LHCN-M2 (cell line): ENCODE data around the gene ATG5. TPM values are rescaled to one million over a fixed set of nuclear protein-coding genes. Genes with fewer than 3 reads are reported as not detected.
A peak's percentile ranks its signal among the peaks of the same experiment; 100 is the strongest.
"Not testable (repeated sequence)": the region's sequence is repeated elsewhere in the genome, so short reads cannot be mapped to it uniquely, and the experiment has no call there.

ENCODE experiments used
- DNase-seq: peaks from one replicate; pipeline ENCODE4 v3.0.0-alpha.2; 2012; ENCODE audit warnings: low read depth
- total RNA-seq: library from RNA; depleted of rRNA; stranded (reverse); fragments of >200 nt; gene quantifications from 2 replicates; pipeline ENCODE4 v1.2.3, GENCODE V29; 2014

The ATG5 gene
- total RNA-seq, 1 experiment from 2014 or later = 47.4 TPM

- DNase-seq = not testable (repeated sequence)
Measured at GRCh38 chr6:106259748-106260147, 65.8 kb downstream of the ATG5 start.

GRCh38 chr6:106258726-106259125 lies 66.8 kb downstream of the ATG5 start:
- DNase-seq = no peak

GRCh38 chr6:106257195-106257594 lies 68.4 kb downstream of the ATG5 start:
- peak; percentile 78 for DNase-seq

GRCh38 chr6:106256201-106256968 lies 69.2 kb downstream of the ATG5 start:
- peak; percentile 64 for DNase-seq

DNA sequence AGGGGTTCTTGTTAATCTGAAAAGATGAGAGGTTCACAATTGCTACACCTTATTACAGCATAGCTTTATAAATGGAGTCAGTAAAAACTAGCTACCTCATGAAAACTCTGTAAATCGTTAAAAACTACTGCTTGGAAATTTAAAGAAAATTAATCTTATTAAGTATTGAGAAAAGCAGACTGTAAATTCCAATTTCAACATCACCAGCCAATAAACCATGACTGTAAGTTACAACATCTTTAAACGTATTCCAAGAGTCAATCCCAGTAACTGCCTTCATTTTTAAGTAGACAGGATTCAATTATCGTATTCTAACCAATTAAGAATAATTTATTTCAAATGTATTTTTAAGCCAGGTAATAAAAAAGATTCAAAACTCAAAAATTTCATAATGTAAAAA lies 70.3 kb downstream of the ATG5 start:
- DNase-seq = no peak

DNA sequence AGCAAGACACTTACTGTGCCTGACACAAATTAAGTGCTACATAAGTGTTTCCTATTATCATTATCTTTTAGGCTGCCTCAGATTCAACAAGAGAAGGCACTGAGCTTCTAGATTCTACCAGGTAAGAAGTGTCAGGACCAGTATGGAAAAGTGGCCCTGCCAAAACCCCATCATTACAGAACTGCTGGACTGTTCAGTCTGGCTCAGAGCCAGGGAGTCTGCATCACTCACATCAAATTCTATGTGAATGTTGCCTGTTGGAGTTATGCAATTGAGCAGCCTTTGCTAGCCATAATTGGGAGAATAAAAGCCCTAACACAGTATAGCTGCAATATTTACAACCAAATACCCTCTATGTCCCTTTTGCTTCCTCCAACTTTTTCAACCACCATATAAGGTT lies 70.9 kb downstream of the ATG5 start:
- peak; percentile 77 for DNase-seq

- DNase-seq = no peak
Measured at GRCh38 chr6:106253731-106254130, 71.8 kb downstream of the ATG5 start.

GRCh38 chr6:106253172-106253571 lies 72.4 kb downstream of the ATG5 start:
- DNase-seq = peak; percentile 87

GRCh38 chr6:106252687-106253086 lies 72.9 kb downstream of the ATG5 start:
- no peak for DNase-seq

DNA sequence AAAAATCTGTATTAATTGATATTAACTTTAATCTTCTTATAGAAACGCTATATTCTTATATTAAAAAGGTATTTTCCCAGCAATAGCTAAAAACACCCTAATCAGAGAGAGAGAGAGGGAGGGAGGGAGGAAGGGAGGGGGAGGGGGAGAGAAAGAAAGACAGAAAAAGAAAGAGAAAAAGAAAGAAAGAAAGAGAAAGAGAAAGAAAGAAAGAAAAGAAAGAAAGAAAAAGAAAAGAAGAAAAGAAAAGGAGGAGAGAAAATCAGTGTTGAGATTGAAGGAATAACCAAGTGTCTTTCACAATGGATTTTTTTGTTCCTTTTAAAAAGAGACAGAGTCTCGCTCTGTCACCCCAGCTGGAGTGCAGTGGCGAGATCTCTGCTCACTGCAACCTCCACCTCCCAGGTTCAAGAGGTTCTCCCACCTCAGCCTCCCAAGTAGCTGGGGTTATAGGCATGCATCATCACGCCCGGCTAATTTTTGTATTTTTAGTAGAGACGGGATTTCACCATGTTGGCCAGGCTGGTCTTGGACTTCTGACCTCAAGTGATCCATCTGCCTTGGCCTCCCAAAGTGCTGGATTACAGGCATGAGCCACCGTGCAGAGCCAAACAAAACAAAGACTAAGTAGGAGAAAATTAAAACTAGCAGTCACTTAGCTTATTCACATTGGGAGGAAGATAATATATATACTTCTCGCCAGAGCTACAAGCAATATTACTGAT lies 73.9 kb downstream of the ATG5 start:
- DNase-seq = peak; percentile 71

DNA sequence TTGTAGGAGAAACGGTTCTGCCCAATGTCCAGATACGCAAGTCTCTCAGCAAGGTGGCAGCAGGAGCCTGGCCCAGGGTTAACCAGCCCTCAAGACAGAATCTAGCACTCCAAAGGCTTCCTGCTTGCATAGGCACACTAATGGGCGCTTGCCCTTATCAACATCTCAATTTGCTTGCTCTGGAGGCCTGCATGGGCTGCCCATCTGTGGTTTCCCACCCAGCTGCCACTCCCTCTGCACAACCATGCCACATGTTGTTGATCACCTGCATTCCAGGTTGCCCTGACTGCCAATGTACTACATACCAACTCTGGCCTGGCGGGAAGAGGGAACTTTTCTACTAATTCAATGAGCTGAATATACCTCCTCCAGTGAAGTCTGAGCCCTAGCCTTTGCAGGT lies 74.6 kb downstream of the ATG5 start:
- DNase-seq = no peak

DNA sequence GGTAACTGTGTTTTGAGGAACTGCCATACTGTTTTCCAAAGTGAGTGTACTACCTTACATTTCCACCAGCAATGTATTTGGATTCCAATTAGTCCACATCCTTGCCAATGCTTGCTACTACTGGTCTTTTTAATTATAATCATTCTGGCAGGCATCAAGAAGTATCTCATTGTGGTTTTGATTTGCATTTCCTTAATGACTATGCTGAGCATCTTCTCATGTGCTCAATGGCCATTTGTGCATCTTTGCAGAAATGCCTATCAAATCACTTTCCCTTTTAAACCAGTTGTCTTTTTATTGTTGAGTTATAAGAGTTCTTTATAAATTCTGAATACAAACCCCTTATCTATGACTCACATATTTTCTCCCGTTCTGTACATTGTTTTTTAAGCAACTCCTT lies 75.9 kb downstream of the ATG5 start:
- no peak for DNase-seq

DNA sequence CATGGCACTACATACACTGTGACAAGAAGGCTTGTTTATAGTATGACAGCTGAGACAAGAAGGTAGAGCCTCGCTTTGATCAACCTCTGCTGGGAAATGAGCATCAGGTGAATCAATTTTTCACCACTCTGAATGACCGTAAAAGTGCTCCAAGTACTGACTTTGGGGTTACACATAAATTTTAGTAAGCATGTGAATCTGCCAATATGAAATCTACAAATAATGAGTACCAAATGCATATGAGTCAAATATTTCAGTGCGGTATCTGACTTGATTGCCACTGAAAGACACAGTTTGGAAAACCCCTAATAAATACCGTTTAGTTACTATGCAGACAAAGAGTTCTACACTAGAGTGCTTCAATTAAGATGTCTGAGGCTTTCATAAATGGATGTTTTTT lies 77.8 kb downstream of the ATG5 start:
- no peak for DNase-seq

GRCh38 chr6:106247293-106247692 lies 78.3 kb downstream of the ATG5 start:
- DNase-seq = peak; percentile 36

DNA sequence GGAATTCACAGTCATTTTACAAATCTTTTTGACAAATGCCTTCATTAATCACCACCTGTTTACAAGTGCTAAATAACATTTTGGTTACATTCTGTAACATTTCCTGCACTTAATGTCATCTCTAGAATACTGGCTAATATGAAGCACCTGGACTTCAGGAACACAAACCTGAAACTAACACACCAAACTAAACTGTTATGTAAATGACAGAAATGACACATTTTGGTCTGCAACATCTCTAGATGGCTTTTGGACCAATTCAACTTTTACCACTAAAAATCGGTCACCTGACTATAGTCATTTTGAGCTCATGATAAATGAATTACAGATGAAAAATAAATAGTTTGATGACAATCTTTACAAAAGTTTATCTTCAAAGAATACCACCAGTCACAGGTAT lies 80.6 kb downstream of the ATG5 start:
- no peak for DNase-seq

DNA sequence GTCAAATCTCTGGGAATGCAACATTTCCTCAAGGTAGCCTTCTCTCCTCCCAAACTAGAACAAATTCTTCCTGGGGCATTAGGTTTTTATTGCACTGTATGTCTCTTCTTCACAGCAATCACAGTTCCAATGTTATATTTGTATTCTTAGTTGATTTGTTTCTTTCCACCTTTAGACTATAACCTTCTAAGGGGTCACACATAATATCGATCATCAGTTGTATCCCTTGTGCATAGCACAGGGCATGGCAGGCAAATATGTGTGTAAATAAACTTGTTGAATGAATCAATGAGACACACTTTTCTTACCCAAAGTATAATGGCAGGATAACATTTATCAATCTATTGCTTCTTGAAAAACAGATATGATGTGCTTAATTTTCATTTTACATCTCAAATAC lies 81.0 kb downstream of the ATG5 start:
- DNase-seq = no peak

GRCh38 chr6:106243261-106243660 lies 82.3 kb downstream of the ATG5 start:
- no peak for DNase-seq

DNA sequence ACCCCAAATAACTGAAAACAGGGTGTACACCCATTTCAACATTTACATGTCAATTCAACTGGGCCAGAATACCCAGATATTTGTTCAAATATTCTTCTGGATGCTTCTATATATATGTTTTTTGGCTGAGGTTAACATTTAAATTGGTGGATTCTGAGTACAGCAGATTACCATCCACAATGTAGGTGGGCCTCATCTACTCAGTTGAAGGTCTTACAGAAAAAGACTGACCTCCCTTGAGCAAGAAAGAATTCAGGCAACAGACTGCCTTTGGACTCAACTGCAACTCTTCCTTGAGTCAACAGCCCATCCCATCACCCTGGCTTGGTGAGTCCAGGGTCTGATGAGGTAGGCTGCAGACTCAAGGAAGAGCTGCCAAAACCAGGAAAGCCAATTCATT lies 84.1 kb downstream of the ATG5 start:
- DNase-seq = no peak

DNA sequence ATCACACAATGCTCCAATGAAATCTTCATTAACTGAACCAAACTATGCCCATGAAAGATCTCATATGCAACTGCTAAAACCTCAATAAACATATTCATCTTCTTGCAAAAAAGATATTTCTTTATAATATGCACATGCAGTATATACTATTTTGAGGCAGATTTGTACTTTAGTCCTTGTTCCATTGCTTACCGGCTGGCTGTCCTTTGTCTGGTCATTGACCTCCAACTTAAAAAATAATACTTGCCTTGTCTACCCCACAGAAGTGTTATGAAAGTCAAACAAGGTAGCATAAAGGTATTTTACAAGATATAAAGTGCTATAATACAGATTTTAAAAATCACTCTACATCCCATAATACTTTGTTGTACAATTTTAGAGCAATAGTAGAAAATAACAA lies 88.3 kb downstream of the ATG5 start:
- no peak for DNase-seq

GRCh38 chr6:106229876-106230445 lies 95.6 kb downstream of the ATG5 start:
- DNase-seq = not testable (repeated sequence)

DNA sequence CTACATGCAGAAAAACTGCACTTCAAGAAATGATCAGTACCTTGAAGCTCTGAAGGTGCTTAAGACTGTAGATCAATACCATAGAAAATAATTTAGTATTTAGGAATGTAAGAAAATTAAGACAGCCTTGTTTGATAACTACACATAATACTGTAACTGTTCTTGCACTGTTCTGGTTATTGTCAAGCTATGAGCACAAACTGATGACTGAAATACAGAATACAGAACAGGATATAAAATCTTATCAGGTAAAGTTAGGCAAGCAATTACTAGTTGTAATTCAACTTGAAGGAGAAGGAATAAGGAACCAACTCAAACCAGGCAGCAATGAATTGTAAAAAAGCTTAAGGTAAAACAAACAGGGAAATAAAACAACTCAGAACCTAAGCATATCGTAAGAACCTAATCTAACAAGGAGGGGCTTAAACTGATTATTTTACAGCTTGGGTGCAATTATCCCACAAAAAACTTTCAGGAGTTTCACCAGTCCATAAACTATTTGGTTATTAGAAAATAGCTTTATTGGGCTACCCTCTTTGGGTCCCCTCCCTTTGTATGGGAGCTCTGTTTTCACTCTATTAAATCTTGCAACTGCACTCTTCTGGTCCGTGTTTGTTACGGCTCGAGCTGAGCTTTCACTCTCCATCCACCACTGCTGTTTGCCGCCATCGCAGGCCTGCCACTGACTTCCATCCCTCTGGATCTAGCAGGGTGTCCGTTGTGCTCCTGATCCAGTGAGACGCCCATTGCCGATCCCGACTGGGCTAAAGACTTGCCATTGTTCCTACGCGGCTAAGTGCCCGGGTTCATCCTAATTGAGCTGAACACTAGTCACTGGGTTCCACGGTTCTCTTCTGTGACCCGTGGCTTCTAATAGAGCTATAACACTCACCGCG lies 97.7 kb downstream of the ATG5 start:
- no peak for DNase-seq

DNA sequence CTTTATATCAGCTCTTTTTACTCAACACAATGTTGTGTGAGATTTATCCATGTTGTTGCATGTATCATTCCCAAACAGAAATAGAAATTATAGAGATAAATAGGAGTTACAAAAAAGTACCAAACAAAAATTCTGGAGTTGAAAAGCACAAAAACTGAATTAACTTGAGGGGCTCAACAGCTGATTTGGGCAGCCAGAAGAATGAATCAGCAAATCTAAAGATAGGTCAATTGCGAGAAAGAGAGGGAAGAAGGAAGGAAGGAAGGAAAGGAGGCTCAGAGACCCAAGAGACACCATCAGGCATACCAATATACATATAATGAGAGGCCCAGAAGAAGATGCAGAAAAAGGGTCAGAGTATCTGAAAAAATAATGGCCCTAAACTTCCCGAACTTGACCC lies 98.9 kb downstream of the ATG5 start:
- DNase-seq = no peak
